GM10266 (cell line): ENCODE data around the gene THUMPD1.

Experiments
- DNase-seq: peaks from one replicate; pipeline ENCODE4 v3.0.0; 2012; ENCODE audit errors: extremely low spot score
- TF ChIP-seq, protein P1 (sequence below): IDR thresholded peaks from 2 replicates; pipeline ENCODE4 v1.5.1; 2012; ENCODE audit warnings: mild to moderate bottlenecking, low read depth; ENCODE audit not compliant: control insufficient read depth, insufficient read depth; ENCODE audit errors: missing control alignments

THUMPD1 gene, protein sequence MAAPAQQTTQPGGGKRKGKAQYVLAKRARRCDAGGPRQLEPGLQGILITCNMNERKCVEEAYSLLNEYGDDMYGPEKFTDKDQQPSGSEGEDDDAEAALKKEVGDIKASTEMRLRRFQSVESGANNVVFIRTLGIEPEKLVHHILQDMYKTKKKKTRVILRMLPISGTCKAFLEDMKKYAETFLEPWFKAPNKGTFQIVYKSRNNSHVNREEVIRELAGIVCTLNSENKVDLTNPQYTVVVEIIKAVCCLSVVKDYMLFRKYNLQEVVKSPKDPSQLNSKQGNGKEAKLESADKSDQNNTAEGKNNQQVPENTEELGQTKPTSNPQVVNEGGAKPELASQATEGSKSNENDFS

DNA sequence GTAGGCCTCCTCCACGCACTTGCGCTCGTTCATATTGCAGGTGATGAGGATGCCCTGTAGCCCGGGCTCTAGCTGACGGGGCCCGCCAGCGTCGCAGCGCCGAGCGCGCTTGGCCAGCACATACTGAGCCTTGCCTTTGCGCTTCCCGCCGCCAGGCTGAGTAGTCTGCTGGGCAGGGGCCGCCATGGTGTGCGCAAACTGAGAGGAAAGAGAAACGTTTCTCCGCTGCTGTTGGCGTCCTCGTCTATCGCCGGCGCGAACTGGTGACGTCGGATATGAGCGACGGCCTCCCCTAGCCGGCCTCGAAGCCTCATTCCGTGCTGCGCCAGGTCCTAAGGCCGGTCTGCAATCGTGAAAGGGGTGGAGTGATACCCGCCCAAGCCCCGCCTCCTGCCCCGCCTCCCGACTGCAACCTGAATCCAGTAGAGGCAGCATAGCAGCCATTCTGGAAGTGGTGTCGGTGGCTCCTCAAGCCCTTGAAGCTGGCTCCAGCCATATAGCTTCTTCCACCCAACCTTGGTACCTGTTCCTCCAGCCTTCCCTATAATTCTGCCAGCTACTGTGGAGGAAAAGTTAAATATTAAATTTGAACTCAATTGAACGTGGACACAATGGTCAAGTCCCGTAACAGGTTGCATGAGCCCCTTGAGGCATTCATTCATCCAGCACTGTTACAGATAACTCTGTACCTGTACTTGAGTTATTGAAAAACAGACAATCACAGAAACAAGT lies at the start of gene THUMPD1:
Gene THUMPD1, minus strand, starts transcription at position 265 of the 732 bp plus-strand sequence. Its CDS starts 79 bp downstream, at position 186.
- DNase-seq = peak; percentile 93
- TF ChIP-seq, protein P1, sequence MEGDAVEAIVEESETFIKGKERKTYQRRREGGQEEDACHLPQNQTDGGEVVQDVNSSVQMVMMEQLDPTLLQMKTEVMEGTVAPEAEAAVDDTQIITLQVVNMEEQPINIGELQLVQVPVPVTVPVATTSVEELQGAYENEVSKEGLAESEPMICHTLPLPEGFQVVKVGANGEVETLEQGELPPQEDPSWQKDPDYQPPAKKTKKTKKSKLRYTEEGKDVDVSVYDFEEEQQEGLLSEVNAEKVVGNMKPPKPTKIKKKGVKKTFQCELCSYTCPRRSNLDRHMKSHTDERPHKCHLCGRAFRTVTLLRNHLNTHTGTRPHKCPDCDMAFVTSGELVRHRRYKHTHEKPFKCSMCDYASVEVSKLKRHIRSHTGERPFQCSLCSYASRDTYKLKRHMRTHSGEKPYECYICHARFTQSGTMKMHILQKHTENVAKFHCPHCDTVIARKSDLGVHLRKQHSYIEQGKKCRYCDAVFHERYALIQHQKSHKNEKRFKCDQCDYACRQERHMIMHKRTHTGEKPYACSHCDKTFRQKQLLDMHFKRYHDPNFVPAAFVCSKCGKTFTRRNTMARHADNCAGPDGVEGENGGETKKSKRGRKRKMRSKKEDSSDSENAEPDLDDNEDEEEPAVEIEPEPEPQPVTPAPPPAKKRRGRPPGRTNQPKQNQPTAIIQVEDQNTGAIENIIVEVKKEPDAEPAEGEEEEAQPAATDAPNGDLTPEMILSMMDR = no peak

DNA sequence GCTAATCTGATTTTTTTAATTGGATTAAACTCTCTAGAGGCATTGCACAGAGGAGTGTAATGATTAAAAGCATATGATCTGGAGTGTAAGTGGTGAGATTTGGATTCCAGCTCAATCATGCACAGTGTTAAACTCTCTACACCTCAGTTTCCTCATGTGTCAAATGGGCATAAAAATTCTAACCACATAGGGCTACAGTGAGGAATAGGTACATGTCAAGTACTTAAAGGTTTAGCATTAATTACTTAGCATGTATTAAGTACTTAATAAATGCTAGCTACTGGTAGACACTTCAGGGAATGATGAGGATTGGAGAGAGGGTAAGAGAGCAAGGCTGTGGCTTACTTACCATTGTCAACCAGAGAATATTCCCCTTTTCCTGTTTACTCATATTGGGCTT lies 47.5 kb upstream of the THUMPD1 start:
- TF ChIP-seq, protein P1 = no peak
- DNase-seq = no peak

DNA sequence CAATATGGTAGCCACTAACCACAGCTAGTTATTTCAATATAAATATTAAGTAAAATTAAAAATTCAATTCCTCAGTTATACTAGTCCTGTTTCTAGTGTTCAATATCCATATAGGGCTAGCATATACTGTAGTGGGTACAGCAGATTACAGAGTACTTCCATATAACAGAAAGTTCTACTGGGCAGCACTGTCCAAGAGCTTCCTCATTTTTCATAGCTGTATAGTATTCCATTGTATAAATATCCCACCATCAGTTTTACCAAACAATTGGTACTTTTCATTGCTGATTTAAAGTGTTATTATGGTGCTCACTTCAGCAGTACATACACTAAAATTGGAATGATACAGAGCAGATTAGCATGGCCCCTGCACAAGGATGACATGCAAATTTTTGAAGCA lies 42.6 kb upstream of the THUMPD1 start:
- DNase-seq = no peak
- TF ChIP-seq, protein P1 = no peak

DNA sequence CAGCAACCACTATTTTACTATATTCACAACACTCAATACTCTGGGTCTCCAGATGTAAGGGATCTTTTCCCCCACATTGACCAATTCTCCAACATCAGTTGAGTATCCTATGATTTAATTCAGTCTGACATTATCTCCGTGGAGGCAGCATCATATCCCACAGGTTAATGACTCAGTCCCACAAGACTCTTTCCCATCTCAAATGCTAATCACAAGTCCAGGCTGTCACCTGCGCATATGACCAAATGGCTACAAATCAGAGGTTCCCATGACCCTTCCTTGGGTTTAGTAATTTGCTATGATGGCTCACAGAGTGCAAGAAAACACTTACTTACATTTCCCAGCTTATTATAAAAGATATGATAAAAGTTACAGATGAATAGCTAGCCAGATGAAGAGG lies 40.9 kb upstream of the THUMPD1 start:
- TF ChIP-seq, protein P1 = no peak
- no peak for DNase-seq

DNA sequence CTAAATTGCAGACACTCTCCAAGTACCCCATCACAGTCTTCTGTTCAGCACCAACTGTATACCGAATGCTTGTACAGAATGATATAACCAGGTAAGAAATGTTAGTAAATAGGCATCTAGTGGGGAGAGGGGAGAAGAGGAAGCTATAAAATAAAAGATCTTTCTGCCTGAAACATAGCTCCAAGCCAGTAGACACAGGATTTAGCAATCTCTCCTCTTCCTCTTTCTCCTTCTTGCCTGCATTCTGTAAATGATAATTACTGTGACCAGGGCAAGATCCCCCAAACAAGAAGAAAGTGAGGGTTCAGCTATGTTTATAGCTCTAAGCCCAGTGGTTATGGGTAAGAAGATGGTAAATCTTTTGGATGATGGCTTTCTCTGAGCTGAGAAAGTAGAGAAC lies 40.1 kb upstream of the THUMPD1 start:
- no peak for DNase-seq
- TF ChIP-seq, protein P1 = no peak

DNA sequence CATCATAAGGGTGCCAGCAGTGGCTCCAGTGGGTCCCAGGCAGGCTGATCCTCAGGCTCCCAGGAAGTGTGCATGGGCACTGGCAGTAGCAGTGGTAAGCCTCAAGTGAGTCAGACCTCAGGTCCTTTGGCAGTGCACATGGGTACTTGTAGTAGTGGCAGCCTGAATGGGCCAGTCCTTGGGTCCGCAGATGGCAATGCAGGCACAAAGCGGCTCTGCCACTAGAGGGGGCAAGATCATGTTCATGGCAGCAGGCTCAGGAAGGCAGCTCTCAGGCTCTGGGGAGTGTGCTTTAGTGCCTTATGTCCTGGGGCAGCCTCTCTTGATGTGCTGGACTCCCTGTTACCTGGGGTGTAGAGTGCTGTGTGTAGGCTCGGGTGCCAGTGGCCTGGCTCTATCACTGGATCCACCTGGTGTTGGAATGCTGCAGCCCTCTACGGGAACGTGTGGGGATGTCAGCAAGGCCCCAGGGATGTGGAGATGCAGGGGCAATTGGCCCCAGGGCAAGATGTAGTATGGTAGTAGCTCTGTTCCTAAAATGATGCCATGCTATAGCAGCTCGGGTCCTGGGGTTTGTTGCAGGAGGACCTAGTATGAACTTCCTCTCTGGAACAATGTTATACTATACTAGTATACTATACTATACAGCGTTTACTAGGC lies 33.2 kb upstream of the THUMPD1 start:
- TF ChIP-seq, protein P1 = peak; percentile 76
- DNase-seq = peak; percentile 48

DNA sequence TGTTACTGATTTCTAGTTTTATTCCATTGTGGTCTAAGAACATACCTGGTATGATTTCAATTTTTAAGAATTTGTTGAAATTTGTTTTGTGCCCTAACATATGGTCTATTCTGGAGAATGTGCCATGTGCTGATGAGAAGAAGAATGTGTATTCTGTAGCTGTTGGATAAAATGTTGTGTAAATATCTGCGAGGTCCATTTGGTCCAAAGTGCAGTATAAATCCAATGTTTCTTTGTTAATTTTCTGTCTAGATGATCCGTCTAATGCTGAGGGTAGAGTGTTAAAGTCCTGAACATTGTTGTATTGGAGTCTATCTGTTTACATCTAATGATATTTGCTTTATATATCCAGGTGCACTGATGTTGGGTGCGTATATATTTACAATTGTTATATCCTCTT lies 32.1 kb upstream of the THUMPD1 start:
- no peak for DNase-seq
- TF ChIP-seq, protein P1 = no peak
